K562 (cell line): ENCODE measurements around the gene ANAPC5. TPM values are rescaled to one million over a fixed set of nuclear protein-coding genes. Genes with fewer than 3 reads are reported as not detected.

Experiments
- CAMTA2 ChIP-seq: fragments of 250-450 bp; sonication (Bioruptor Pico); conservative IDR thresholded peaks from 2 replicates; pipeline ENCODE4 v1.5.1; 2022
- CBX2 ChIP-seq: fragments of 200-600 bp; sonication (generic); IDR thresholded peaks from one replicate; pipeline ENCODE4 v1.6.1; 2012; ENCODE audit warnings: mild to moderate bottlenecking, low read length, inconsistent platforms; ENCODE audit not compliant: insufficient read depth, poor library complexity, severe bottlenecking
- CEBPG ChIP-seq, 3 experiments: fragments of 200-800 bp in 1 of 3; sonication (Bioruptor generic) in 1 of 3; sonication (generic) in 1 of 3; formaldehyde crosslinking in 1 of 3; IDR thresholded peaks in 2 of 3; conservative IDR thresholded peaks in 1 of 3; 2 replicates each; pipeline versions ENCODE4 v1.6.1 to v1.8.0; 2016 to 2022; ENCODE audit warnings: missing compliant biosample characterization in 2 of 3, missing genetic modification characterization in 2 of 3, mild to moderate bottlenecking in 1 of 3, missing genetic modification reagents in 1 of 3
- CREB1 ChIP-seq, 2 experiments: sonication (generic) in 1 of 2; formaldehyde crosslinking in 1 of 2; IDR thresholded peaks; 2 replicates each; pipeline versions ENCODE4 v1.6.1 to v1.8.0; 2012 to 2022; ENCODE audit warnings: inconsistent platforms in 1 of 2, mild to moderate bottlenecking in 1 of 2, missing genetic modification reagents in 1 of 2, moderate library complexity in 1 of 2
- DACH1 ChIP-seq: fragments of 450-650 bp; IDR thresholded peaks from 2 replicates; pipeline ENCODE4 v1.6.1; 2018; ENCODE audit not compliant: partially characterized antibody
- NELFE ChIP-seq: IDR thresholded peaks from 2 replicates; pipeline ENCODE4 v1.6.1; 2011; ENCODE audit warnings: mild to moderate bottlenecking; ENCODE audit not compliant: insufficient read depth, insufficient read length
- NFE2 ChIP-seq: IDR thresholded peaks from 2 replicates; pipeline ENCODE4 v1.6.1; 2014; ENCODE audit warnings: antibody characterized with exemption, low read depth
- SIX5 ChIP-seq, 2 experiments: IDR thresholded peaks; 2 replicates each; pipeline ENCODE4 v1.6.1; 2011; ENCODE audit warnings: low read length in 2 of 2, borderline replicate concordance in 1 of 2, low read depth in 1 of 2, mild to moderate bottlenecking in 1 of 2, moderate library complexity in 1 of 2; ENCODE audit not compliant: insufficient read depth in 1 of 2
- SLC30A9 ChIP-seq: fragments of 250-450 bp; sonication (Bioruptor Pico); IDR thresholded peaks from 2 replicates; pipeline ENCODE4 v1.8.0; 2022; ENCODE audit warnings: mild to moderate bottlenecking, moderate library complexity
- ZFP30 ChIP-seq: fragments of 250-450 bp; sonication (Bioruptor Pico); IDR thresholded peaks from 2 replicates; pipeline ENCODE4 v1.8.0; 2022; ENCODE audit warnings: moderate library complexity, mild to moderate bottlenecking, inconsistent platforms, borderline replicate concordance
- ZFP36 ChIP-seq: fragments of 150-350 bp; IDR thresholded peaks from 2 replicates; pipeline ENCODE4 v1.6.1; 2018; ENCODE audit warnings: low read length, low read depth; ENCODE audit not compliant: partially characterized antibody
- ZNF347 ChIP-seq: fragments of 450-650 bp; formaldehyde crosslinking; IDR thresholded peaks from 2 replicates; pipeline ENCODE4 v1.4.0; 2020; ENCODE audit warnings: low read depth, mild to moderate bottlenecking, moderate library complexity
- ZNF436 ChIP-seq: fragments of 250-450, 450-650 bp; sonication (Bioruptor Pico); formaldehyde crosslinking; IDR thresholded peaks from 2 replicates; pipeline ENCODE4 v1.7.0; 2020; ENCODE audit warnings: mild to moderate bottlenecking
- ZNF696 ChIP-seq: fragments of 250-450 bp; sonication (Bioruptor Pico); conservative IDR thresholded peaks from 2 replicates; pipeline ENCODE4 v1.4.0; 2020; ENCODE audit warnings: mild to moderate bottlenecking, moderate library complexity
- polyA plus RNA-seq, 8 experiments: library from polyadenylated mRNA; depleted of rRNA in 4 of 8; stranded (reverse) in 5 of 8; unstranded in 3 of 8; fragments of >200 nt; fragmentation: Nextera tagmentation in 2 of 8; fragmentation: Illumina TruSeq in 1 of 8; extraction: Ambion mirVana in 2 of 8; extraction: Trizol in 1 of 8; gene quantifications; 2 replicates each; pipeline versions ENCODE4 v1.2.1 to v1.2.3, GENCODE V29; 2011 to 2014; ENCODE audit warnings: inconsistent platforms in 1 of 8, missing spikeins in 1 of 8
- total RNA-seq, 7 experiments: library from RNA; depleted of rRNA in 6 of 7; stranded (reverse); fragments of >200 nt in 6 of 7; fragmentation: Illumina TruSeq in 2 of 7; extraction: Trizol in 2 of 7; gene quantifications; 2 replicates each; pipeline versions ENCODE4 v1.2.1 to v1.2.3, GENCODE V29; 2011 to 2021; ENCODE audit warnings: low replicate concordance in 1 of 7
- TF ChIP-seq, protein P1 (sequence below): sonication (generic); formaldehyde crosslinking; IDR thresholded peaks from 2 replicates; pipeline ENCODE4 v1.8.1; 2023; ENCODE audit warnings: missing genetic modification reagents, mild to moderate bottlenecking, borderline replicate concordance
- TF ChIP-seq, protein P2 (sequence below): sonication (generic); formaldehyde crosslinking; IDR thresholded peaks from 2 replicates; pipeline ENCODE4 v1.4.0; 2020; ENCODE audit warnings: mild to moderate bottlenecking, missing genetic modification reagents
- TF ChIP-seq, protein P3 (sequence below): fragments of 200-800 bp; sonication (Bioruptor generic); IDR thresholded peaks from 2 replicates; pipeline ENCODE4 v1.6.1; 2017; ENCODE audit warnings: missing genetic modification characterization, missing compliant biosample characterization

Gene ANAPC5
- total and polyA plus RNA-seq, 9 of the 15 experiments (the other 6 are each of a cell fraction or from before 2014, with no cell fraction given) = 136 to 315 (median 197) TPM

DNA sequence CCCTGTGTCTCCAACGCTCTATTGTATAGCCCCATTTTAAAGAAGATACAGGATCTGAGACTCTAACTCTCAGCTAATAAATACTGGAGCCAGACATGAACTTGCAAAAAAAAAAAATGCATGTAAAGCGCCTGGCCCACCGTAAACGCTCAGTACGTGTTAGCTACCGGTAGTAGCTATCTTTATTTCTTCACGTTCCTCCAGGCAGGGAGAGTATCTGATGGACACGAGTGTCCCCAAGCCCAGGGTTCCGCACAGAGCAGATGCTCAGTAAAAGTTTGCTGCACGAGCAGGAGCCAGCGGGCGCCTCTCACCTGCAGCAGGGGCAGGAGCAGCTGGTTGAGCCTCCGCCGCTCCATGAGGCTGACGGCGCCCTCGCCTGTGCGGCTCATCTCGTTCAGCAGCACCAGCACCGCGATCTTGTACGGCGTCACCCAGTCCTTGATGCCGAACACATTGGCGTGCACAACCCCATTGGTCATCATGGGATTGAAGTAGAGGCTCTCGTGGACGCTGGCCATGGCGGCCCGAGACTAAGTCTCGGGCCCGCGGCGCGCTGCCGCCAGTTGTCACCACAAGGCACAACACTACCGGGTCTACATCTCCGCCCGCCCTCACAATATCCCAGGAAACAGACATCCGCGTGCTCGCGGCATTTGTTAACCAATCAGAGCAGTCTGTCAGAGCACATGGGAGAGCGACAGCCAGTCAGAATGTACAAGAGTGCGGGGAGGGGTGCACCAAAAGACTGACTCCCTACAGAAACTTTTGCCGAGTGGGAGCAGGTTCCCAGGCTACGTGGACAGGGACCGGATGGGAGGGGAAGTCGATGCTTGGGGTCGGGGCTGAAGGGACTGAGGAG is at the start of gene ANAPC5 (continued):
- TF ChIP-seq, protein P1, sequence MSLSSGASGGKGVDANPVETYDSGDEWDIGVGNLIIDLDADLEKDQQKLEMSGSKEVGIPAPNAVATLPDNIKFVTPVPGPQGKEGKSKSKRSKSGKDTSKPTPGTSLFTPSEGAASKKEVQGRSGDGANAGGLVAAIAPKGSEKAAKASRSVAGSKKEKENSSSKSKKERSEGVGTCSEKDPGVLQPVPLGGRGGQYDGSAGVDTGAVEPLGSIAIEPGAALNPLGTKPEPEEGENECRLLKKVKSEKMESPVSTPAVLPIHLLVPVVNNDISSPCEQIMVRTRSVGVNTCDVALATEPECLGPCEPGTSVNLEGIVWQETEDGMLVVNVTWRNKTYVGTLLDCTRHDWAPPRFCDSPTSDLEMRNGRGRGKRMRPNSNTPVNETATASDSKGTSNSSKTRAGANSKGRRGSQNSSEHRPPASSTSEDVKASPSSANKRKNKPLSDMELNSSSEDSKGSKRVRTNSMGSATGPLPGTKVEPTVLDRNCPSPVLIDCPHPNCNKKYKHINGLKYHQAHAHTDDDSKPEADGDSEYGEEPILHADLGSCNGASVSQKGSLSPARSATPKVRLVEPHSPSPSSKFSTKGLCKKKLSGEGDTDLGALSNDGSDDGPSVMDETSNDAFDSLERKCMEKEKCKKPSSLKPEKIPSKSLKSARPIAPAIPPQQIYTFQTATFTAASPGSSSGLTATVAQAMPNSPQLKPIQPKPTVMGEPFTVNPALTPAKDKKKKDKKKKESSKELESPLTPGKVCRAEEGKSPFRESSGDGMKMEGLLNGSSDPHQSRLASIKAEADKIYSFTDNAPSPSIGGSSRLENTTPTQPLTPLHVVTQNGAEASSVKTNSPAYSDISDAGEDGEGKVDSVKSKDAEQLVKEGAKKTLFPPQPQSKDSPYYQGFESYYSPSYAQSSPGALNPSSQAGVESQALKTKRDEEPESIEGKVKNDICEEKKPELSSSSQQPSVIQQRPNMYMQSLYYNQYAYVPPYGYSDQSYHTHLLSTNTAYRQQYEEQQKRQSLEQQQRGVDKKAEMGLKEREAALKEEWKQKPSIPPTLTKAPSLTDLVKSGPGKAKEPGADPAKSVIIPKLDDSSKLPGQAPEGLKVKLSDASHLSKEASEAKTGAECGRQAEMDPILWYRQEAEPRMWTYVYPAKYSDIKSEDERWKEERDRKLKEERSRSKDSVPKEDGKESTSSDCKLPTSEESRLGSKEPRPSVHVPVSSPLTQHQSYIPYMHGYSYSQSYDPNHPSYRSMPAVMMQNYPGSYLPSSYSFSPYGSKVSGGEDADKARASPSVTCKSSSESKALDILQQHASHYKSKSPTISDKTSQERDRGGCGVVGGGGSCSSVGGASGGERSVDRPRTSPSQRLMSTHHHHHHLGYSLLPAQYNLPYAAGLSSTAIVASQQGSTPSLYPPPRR = no peak
- TF ChIP-seq, protein P2, sequence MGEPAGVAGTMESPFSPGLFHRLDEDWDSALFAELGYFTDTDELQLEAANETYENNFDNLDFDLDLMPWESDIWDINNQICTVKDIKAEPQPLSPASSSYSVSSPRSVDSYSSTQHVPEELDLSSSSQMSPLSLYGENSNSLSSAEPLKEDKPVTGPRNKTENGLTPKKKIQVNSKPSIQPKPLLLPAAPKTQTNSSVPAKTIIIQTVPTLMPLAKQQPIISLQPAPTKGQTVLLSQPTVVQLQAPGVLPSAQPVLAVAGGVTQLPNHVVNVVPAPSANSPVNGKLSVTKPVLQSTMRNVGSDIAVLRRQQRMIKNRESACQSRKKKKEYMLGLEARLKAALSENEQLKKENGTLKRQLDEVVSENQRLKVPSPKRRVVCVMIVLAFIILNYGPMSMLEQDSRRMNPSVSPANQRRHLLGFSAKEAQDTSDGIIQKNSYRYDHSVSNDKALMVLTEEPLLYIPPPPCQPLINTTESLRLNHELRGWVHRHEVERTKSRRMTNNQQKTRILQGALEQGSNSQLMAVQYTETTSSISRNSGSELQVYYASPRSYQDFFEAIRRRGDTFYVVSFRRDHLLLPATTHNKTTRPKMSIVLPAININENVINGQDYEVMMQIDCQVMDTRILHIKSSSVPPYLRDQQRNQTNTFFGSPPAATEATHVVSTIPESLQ = peak; percentile 72; the same call in 1 of the 2 replicates
- TF ChIP-seq, protein P3, sequence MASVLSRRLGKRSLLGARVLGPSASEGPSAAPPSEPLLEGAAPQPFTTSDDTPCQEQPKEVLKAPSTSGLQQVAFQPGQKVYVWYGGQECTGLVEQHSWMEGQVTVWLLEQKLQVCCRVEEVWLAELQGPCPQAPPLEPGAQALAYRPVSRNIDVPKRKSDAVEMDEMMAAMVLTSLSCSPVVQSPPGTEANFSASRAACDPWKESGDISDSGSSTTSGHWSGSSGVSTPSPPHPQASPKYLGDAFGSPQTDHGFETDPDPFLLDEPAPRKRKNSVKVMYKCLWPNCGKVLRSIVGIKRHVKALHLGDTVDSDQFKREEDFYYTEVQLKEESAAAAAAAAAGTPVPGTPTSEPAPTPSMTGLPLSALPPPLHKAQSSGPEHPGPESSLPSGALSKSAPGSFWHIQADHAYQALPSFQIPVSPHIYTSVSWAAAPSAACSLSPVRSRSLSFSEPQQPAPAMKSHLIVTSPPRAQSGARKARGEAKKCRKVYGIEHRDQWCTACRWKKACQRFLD (CRISPR knock-in tag) = no peak
- no peak for TF ChIP-seq CBX2
- no peak for TF ChIP-seq CAMTA2 (CRISPR knock-in tag)
- no peak for TF ChIP-seq ZNF696 (CRISPR knock-in tag)
- TF ChIP-seq ZNF436 = no peak
- TF ChIP-seq CREB1 (IDR thresholded peaks at IDR 0.05) = peak; percentile 81
- peak; percentile 73 for TF ChIP-seq CREB1 (CRISPR knock-in tag; IDR thresholded peaks at IDR 0.05)
- no peak for TF ChIP-seq NELFE
- TF ChIP-seq SIX5 (IDR thresholded peaks at IDR 0.05; ENCODE audit: borderline replicate concordance in 1 of 2, insufficient read depth in 1 of 2, low read depth in 1 of 2, low read length in 2 of 2) = peak; percentile 66 to 72; a peak in 2 of 4 replicates
- TF ChIP-seq SLC30A9 (CRISPR knock-in tag) = no peak
- TF ChIP-seq ZFP36 = no peak
- TF ChIP-seq NFE2 = peak; percentile 2; the same call in 1 of the 2 replicates
- TF ChIP-seq ZFP30 (CRISPR knock-in tag) = no peak
- TF ChIP-seq DACH1 = peak; percentile 44
- TF ChIP-seq CEBPG (CRISPR knock-in tag; IDR thresholded peaks at IDR 0.05) = no peak
- no peak for TF ChIP-seq CEBPG (tag; conservative IDR thresholded peaks at IDR 0.05 in 1 of 2, IDR thresholded peaks at IDR 0.05 in 1 of 2)
- no peak for TF ChIP-seq ZNF347
